ENCODE measurements around the gene JAZF1.
"Not testable (repeated sequence)": the region's sequence is repeated elsewhere in the genome, so short reads cannot be mapped to it uniquely, and the experiment has no call there.

The JAZF1 gene

GRCh38 chr7:27929127-27929526 lies 251.5 kb downstream of the JAZF1 start:
- DNase-seq = no peak

DNA sequence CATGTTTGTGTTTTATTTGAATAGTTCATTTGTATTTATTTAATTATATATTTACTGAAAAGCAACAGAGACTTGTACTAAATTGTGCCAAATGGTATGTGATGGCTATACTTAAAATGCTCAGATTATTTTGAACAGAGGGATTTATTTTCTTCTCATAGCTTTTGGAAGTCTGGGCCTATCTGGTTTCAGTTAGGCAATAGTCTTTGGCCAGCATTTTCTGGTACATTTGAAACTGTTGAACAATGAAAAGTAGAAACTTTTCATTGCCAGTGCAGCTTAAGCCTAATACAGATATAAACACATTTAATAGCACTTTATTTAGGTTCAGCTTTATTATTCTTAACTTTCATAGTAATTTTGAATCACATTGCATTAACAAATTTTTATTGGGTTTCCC lies 252.6 kb downstream of the JAZF1 start:
- no peak for DNase-seq

DNA sequence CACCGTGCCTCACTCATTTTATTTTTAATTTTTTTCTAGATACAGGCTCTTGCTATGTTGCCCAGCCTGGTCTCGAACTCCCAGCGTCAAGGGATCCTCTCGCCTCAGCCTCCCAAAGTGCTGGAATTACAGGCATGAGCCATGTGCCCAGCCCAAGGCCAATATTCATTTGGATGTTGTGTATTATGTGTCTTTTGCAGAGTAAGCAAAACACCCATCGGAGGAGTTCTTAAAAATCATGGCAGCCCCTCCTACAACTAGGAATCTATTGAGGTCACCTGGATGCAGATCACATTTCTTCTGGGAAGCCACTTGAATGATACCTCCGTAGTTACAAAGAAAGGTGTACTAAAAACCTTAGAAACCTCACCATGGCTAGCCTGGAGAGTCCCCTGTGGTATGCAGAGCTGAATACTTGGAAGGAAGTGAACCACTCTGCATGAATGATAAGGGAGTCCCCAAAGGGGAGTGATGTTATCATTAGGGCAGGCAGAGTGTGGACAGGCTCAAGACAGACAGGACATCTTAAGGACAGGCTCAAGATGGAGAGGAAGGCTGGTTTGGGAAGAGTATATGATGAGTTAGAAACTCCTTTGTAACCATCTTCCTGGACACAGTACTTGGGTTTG lies 254.9 kb downstream of the JAZF1 start:
- no peak for DNase-seq

- no peak for DNase-seq
These were observed 257.0 kb downstream of the JAZF1 start for GRCh38 chr7:27923642-27923980.

GRCh38 chr7:27922907-27923641 lies 257.5 kb downstream of the JAZF1 start:
- DNase-seq = no peak

DNA sequence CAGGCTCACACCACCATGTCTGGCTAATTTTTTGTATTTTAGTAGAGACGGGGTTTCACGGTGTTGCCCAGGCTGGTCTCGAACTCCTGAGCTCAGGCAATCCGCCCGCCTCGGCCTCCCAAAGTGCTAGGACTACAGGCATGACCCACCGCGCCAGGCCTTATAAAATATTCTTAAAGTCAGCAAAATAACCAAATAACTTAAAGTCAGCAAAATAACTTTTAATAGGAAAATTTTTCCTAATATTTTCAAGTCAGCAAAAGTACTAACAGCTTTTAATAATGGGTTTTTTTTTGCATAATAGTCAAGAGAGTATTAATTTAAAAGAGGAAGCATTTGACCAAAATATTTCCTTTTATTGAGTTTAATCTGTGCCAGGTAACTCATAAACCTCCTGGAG lies 258.2 kb downstream of the JAZF1 start:
- not testable (repeated sequence) for DNase-seq

GRCh38 chr7:27921081-27921836 lies 259.3 kb downstream of the JAZF1 start:
- no peak for DNase-seq

DNA sequence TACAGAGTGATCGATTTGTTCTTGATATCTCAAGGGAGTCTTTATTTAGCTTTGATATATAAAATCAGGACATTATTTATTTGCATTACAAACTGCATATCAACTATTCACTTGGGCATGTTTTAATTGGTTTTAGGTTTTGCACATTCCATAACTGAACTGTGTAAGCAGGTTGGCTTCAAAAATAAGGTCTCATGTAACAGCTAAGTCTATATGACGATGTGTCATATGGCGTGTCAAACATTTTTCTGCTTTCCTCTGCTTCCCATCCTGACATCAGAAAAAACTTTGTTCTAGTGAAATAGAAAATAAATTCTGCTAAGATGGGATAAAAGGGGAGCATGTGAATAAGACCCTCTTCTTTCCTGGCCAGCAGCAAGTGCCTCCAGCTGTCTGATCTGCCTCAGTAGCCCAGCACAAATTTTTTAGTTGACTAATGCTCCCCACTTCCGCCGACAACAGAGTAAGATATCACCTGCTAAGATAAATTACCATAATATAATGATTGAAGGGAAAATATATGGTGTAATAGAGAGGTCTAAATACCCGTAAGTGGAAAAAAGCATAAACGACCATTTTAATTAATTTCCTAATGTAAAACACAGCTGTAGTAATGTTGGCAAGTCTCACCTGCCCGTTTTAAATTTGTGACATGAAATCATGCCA lies 260.2 kb downstream of the JAZF1 start:
- DNase-seq = no peak

- no peak for DNase-seq
These were observed 262.1 kb downstream of the JAZF1 start for GRCh38 chr7:27918503-27918902.

GRCh38 chr7:27917774-27918314 lies 262.8 kb downstream of the JAZF1 start:
- no peak for DNase-seq

DNA sequence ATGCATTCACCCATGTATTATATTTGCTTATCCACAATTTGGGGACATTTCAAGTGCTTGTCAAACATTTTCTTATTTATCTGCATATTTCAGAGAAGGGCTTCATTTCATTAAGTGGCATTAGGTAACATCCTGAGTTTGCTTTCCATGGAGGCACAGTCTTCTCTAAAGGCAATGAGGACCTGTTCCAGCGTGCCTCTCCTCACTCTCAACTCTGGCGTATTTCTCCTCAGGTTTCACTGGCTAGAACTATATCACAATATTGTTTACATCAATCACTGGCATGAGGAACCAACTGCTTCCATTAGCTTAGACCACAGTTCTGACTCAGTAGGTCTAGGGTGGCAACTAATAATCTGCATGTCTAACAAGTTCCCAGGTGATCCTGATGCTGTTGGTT lies 263.5 kb downstream of the JAZF1 start:
- DNase-seq = no peak

DNA sequence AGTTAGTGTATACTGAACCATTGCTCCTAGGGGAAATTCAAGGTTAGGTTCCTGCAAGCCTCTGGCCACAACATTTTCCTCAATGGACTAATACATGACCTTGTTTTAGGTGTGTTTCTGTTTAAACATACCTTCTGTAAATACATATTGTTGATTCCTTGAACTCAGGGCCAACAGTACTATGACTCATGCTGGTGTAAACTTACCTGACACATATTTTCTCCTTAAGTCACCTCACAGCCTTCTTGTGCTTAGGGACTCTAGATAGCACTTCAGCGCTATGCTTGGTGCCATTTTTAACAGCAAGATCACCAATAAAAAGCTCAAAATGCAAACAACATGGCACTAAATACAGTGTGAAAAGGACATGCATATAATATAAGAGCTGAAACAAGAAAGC lies 264.2 kb downstream of the JAZF1 start:
- DNase-seq = no peak

GRCh38 chr7:27914409-27914808 lies 266.2 kb downstream of the JAZF1 start:
- no peak for DNase-seq

- no peak for DNase-seq
These were observed 267.8 kb downstream of the JAZF1 start for GRCh38 chr7:27912751-27913150.

DNA sequence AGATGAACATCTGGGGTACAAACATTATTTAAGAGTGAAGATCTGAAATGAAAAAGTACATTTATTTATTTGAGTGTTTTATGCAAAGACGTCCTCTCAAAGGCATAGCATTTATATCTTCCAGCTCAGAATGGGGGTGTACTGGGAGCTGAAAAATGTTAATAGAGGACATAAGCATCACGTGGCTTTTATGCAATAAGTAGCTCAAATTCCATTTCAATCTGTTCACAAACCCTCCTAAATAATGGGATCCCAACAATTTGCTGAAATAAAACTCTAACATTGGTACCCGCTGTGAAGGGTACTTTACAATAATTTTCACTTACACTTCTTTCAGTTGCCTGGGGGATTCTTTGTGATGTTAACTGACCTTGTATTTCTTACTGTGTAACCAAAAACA lies 268.7 kb downstream of the JAZF1 start:
- no peak for DNase-seq

GRCh38 chr7:27910326-27910725 lies 270.3 kb downstream of the JAZF1 start:
- DNase-seq = no peak

DNA sequence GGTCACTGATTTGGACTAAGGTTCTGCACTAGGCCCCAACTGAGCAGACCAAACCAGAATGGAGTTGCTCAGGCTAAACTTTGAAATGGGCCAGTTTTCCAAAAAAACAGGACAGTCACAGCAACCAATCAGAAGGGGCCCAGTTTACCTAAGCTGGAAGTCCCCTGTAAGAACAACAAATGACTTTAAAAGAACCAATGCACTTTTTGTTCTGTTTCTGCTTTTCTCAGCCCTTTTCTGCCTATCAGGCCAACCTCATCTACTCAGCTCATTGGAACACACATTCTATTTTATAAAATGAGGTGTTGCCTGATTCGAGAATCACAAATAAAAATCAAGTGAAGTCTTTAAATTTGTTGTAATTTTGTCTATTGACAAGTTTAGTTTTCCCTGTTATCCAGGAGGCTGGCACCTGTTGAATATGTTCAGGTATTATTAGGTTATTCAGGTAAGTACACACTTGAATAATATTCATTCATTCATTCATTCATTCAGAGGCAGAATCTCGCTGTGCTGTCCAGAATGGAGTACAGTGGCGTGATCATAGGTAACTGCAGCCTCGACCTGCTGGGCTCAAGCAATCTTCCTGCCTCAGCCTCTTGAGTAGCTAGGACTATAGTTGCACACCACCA lies 271.9 kb downstream of the JAZF1 start:
- no peak for DNase-seq

GRCh38 chr7:27906385-27907091 lies 274.1 kb downstream of the JAZF1 start:
- DNase-seq = no peak

GRCh38 chr7:27905951-27906350 lies 274.6 kb downstream of the JAZF1 start:
- no peak for DNase-seq

- DNase-seq = no peak
These were observed 279.4 kb downstream of the JAZF1 start for GRCh38 chr7:27901028-27901760.

- DNase-seq = no peak
These were observed 280.6 kb downstream of the JAZF1 start for GRCh38 chr7:27900006-27900405.
